ENCODE data around the gene SRRD. TPM values are rescaled to one million over a fixed set of nuclear protein-coding genes. Genes with fewer than 3 reads are reported as not detected.

SRRD gene
- total and polyA plus RNA-seq, 7 donors, result 4.4 to 17.4 (median 10.0) TPM

DNA sequence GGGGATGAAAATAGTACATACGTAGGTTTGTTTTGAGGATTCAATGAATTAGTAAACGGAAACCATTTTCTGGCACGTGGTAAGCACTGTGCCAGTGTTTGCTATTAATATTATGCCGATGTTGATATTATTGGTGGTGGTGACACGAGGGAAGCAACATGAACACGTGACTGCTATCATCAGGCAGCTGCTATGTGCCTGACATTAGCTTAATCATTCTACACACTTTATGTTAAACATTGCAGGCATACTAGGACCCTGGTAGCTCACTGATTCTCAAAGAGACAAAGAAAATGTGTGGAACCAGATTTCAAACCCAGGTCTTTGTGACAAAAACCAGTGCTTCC, 656 bp downstream of the SRRD start:
- TF ChIP-seq POLR2AphosphoS5 (IDR thresholded peaks at IDR 0.05), result no peak
- TF ChIP-seq EP300 (IDR thresholded peaks at IDR 0.05), result no peak
- TF ChIP-seq, protein P1, sequence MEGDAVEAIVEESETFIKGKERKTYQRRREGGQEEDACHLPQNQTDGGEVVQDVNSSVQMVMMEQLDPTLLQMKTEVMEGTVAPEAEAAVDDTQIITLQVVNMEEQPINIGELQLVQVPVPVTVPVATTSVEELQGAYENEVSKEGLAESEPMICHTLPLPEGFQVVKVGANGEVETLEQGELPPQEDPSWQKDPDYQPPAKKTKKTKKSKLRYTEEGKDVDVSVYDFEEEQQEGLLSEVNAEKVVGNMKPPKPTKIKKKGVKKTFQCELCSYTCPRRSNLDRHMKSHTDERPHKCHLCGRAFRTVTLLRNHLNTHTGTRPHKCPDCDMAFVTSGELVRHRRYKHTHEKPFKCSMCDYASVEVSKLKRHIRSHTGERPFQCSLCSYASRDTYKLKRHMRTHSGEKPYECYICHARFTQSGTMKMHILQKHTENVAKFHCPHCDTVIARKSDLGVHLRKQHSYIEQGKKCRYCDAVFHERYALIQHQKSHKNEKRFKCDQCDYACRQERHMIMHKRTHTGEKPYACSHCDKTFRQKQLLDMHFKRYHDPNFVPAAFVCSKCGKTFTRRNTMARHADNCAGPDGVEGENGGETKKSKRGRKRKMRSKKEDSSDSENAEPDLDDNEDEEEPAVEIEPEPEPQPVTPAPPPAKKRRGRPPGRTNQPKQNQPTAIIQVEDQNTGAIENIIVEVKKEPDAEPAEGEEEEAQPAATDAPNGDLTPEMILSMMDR (IDR thresholded peaks at IDR 0.05), result no peak
- TF ChIP-seq POLR2A (IDR thresholded peaks at IDR 0.05), result no peak
- WGBS, 2 donors, result 6 to 9% methylated on average over 6 of the region's 6 CpGs
- H3K27me3 ChIP-seq, result no peaks in the 10 kb centered on the region
- H3K4me3 ChIP-seq, result peak overlapping the region; percentile 71 to 99 (median 84)
- H3K36me3 ChIP-seq, result peaks cover 9 to 31% (median 16%) of the 10 kb centered on the region in 4 donors
- no peaks in the 10 kb centered on the region for H3K9me3 ChIP-seq
- intact Hi-C loops (cut with DNase I), result no loop called here
- H3K27ac ChIP-seq, result peak overlapping the region; percentile 88 to 96 (median 92)
- no peak for DNase-seq
- peaks cover 0 to 55% (median 51%) of the 10 kb centered on the region in 4 donors for H3K4me1 ChIP-seq

DNA sequence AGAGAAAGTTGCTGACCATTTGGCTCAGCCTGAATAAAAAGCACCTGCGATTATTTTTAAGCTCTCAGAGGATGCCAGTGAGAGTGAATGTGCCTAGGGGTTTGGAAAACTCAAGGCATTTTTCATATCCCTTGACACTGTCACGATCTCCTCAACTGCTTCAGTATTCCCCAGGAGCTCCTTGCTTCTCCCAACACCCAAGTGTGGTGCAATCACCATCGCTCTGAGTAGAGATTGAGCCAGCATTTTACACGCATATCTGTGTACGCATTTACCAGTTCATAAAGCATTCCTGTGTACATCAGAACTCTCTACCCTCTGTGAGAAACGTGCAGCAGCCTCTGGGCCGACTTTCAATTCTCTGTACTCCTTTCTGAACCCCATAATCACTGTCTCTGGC, 1.3 kb downstream of the SRRD start:
- peaks cover 0 to 49% (median 44%) of the 10 kb centered on the region in 4 donors for H3K4me1 ChIP-seq
- TF ChIP-seq POLR2AphosphoS5 (IDR thresholded peaks at IDR 0.05) (no peak), EP300 (IDR thresholded peaks at IDR 0.05) (no peak), POLR2A (IDR thresholded peaks at IDR 0.05) (no peak)
- TF ChIP-seq, protein P1 (IDR thresholded peaks at IDR 0.05), result no peak
- 57 to 75% methylated on average over 7 of the region's 7 CpGs for WGBS, 2 donors
- H3K9me3 ChIP-seq, result no peaks in the 10 kb centered on the region
- no peaks in the 10 kb centered on the region for H3K27me3 ChIP-seq
- intact Hi-C loops (cut with DNase I), result no loop called here
- H3K36me3 ChIP-seq, result peaks cover 9 to 38% (median 23%) of the 10 kb centered on the region in 4 donors
- peak overlapping the region; percentile 88 to 96 (median 92) for H3K27ac ChIP-seq
- H3K4me3 ChIP-seq, result no peak overlapping the region
- no peak for DNase-seq

DNA sequence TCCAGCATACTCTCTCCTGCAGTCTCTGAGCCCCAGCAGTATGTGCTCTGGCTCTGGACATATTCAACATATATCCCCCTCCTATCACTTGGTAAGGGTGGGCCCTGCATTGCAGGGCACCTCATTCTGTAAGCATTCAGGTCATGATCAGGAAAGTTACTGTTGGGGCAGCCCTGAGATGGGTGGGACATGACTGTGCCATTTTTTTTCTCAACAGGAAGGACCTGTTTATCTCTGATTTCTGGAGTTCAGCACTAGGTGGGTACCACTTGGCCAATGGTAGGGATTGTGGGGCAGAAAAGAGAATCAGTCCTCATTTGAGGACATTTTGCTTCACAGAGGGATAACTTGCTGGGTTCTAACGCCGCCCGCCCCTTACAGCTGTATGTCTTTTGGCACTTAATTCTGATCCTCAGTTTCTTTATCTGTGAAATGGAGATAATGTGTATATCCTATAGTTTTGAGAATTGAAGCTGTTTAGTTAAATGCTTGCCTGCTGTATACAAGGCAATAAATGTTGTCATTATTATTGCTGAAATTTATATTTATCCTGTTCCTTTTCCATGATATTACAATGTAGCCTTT, 2.2 kb downstream of the SRRD start:
- DNase-seq, result no peak
- Histone ChIP-seq H3K27ac (peak overlapping the region in 2 of 4 donors; percentile 88 to 91), H3K4me3 (no peak overlapping the region), H3K36me3 (peaks cover 12 to 47% (median 25%) of the 10 kb centered on the region in 4 donors), H3K4me1 (peaks cover 0 to 40% (median 36%) of the 10 kb centered on the region in 4 donors), H3K27me3 (no peaks in the 10 kb centered on the region), H3K9me3 (no peaks in the 10 kb centered on the region)
- TF ChIP-seq, protein P1 (IDR thresholded peaks at IDR 0.05), result no peak
- no peak for TF ChIP-seq EP300 (IDR thresholded peaks at IDR 0.05)
- no peak for TF ChIP-seq POLR2A (IDR thresholded peaks at IDR 0.05)
- TF ChIP-seq POLR2AphosphoS5 (IDR thresholded peaks at IDR 0.05), result no peak
- intact Hi-C loops (cut with DNase I), result loop anchor here (1.0 kb wide), 1 partner anchor 25 kb away; no protein-coding TSS in a partner anchor
- 79 to 82% methylated on average over 3 of the region's 3 CpGs for WGBS, 2 donors

DNA sequence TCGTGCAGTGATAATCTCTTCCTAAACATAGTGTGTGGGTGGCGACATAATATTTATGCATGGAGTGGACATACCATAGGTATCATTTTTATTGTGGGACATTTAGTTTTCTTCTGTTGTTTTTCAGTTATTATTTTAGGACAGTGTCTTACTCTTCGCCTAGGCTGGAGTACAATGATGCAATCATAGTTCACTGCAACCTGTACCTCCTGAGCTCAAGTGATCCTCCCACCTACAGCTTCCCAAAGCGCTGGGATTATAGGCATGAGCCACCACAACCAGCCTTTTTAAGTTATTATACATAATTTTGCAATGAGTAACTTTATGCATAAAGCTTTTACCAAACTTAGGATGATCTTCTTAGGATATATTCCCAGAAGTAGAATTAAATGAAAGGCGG, 2.7 kb downstream of the SRRD start:
- Histone ChIP-seq H3K27ac (no peak overlapping the region), H3K27me3 (no peaks in the 10 kb centered on the region), H3K36me3 (peaks cover 17 to 48% (median 25%) of the 10 kb centered on the region in 4 donors), H3K4me3 (no peak overlapping the region), H3K9me3 (no peaks in the 10 kb centered on the region), H3K4me1 (peaks cover 0 to 35% (median 31%) of the 10 kb centered on the region in 4 donors)
- intact Hi-C loops (cut with DNase I), result loop anchor here (1.0 kb wide), 1 partner anchor 25 kb away; no protein-coding TSS in a partner anchor
- 89 to 90% methylated on average over 5 of the region's 5 CpGs for WGBS, 2 donors
- no peak for DNase-seq
- no peak for TF ChIP-seq EP300 (IDR thresholded peaks at IDR 0.05)
- TF ChIP-seq, protein P1 (IDR thresholded peaks at IDR 0.05), result no peak
- no peak for TF ChIP-seq POLR2A (IDR thresholded peaks at IDR 0.05)
- TF ChIP-seq POLR2AphosphoS5 (IDR thresholded peaks at IDR 0.05), result no peak

Measured in sigmoid colon (tissue), 7 donors.